Activated gamma-delta T cell treated with Interleukin-2 at 50 U/mL for 16 hours (primary cell): ENCODE measurements around the gene CSPG5.

Experiments
- DNase-seq: peaks from one replicate; pipeline ENCODE4 v3.0.0-alpha.2; 2020

Gene CSPG5

GRCh38 chr3:47536221-47536891 lies 42.3 kb downstream of the CSPG5 start:
- no peak for DNase-seq

GRCh38 chr3:47533996-47534454 lies 44.6 kb downstream of the CSPG5 start:
- DNase-seq = no peak

GRCh38 chr3:47533481-47533880 lies 45.2 kb downstream of the CSPG5 start:
- no peak for DNase-seq

- DNase-seq = no peak
Measured at GRCh38 chr3:47527952-47528725, 50.5 kb downstream of the CSPG5 start.

- no peak for DNase-seq
Measured at GRCh38 chr3:47525617-47526016, 53.0 kb downstream of the CSPG5 start.

GRCh38 chr3:47523310-47524073 lies 55.2 kb downstream of the CSPG5 start:
- DNase-seq = no peak

- peak; percentile 73 for DNase-seq
Measured at GRCh38 chr3:47522082-47522987, 56.3 kb downstream of the CSPG5 start.

- no peak for DNase-seq
Measured at GRCh38 chr3:47520756-47521155, 57.9 kb downstream of the CSPG5 start.

GRCh38 chr3:47517937-47518336 lies 60.7 kb downstream of the CSPG5 start:
- DNase-seq = no peak

- no peak for DNase-seq
Measured at GRCh38 chr3:47515864-47516319, 62.8 kb downstream of the CSPG5 start.

GRCh38 chr3:47515100-47515499 lies 63.6 kb downstream of the CSPG5 start:
- DNase-seq = no peak

GRCh38 chr3:47513125-47513929 lies 65.3 kb downstream of the CSPG5 start, which contains the start of gene ELP6:
TSS of gene ELP6 (minus strand) at chr3:47513712. CDS start at chr3:47513590, 122 bp downstream.
- DNase-seq = peak; percentile 97

- DNase-seq = no peak
Measured at GRCh38 chr3:47512416-47513124, 66.1 kb downstream of the CSPG5 start.
